Activated CD8-positive, alpha-beta memory T cell treated with anti-CD3 and anti-CD28 coated beads for 24 hours (primary cell): ENCODE measurements around the gene LYVE1.

Experiments used
- DNase-seq: peaks from one replicate; pipeline ENCODE4 v3.0.0-alpha.2; 2020

Gene LYVE1

GRCh38 chr11:10518891-10519290, 49.6 kb downstream of the LYVE1 start:
- no peak for DNase-seq

- no peak for DNase-seq
Observed at GRCh38 chr11:10518123-10518522, 50.3 kb downstream of the LYVE1 start.

GRCh38 chr11:10515418-10515817, 53.0 kb downstream of the LYVE1 start:
- DNase-seq: no peak

GRCh38 chr11:10514709-10515108, 53.8 kb downstream of the LYVE1 start:
- no peak for DNase-seq

GRCh38 chr11:10514202-10514601, 54.3 kb downstream of the LYVE1 start:
- DNase-seq: no peak

- DNase-seq: no peak
Observed at GRCh38 chr11:10511181-10511621, 57.3 kb downstream of the LYVE1 start.
